Measurements from ENCODE around the gene HELB. TPM values are rescaled to one million over a fixed set of nuclear protein-coding genes. Genes with fewer than 3 reads are reported as not detected.

HELB gene
- total RNA-seq, 1 experiment from 2014 or later = 10.0 TPM

DNA sequence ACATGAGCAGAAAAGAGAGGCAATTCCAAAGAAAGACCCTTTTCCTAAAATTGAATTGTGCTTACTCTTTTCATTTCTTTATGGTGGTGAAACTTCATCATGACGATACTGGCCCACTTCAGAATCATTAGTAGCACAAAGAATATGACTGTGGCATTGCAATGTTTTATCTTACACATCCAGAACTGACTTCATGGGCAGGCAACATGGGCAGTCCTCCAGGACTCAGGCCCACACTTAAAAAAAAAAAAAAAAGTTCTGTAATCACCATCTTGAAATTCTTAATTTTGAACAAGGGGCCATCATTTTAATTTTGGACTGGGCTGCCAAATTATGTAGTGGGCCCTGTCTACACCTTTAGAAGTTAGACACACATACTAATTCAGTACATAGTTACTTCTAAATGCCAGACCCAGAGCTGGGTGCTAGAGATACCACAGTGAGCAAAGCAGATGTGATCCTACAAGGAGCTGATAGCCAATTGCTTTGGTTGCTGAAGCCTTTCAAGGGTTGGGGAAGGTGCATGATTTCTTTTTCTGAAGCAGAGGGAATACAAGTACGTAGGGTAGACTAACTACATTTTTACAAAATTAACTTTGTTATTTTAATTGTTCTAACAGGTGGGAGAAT lies 35.2 kb downstream of the HELB start:
- Histone ChIP-seq H3K9me3 (ENCODE audit: insufficient read depth, low read depth) (no peaks in the 10 kb centered on the region), H3K27ac (no peak overlapping the region), H3K4me3 (no peak overlapping the region), H4K20me1 (ENCODE audit: insufficient read depth) (no peaks in the 10 kb centered on the region), H3K9me2 (ENCODE audit: insufficient read depth) (no peaks in the 10 kb centered on the region), H2AFZ (no peak overlapping the region), H3F3A (ENCODE audit: insufficient read depth, low read depth) (no peaks in the 10 kb centered on the region), H3K27me3 (ENCODE audit: insufficient read depth, low read depth) (no peaks in the 10 kb centered on the region), H3K79me2 (ENCODE audit: low read depth) (no peaks in the 10 kb centered on the region), H3K36me3 (ENCODE audit: low read depth) (no peaks in the 10 kb centered on the region), H3K4me2 (no peak overlapping the region), H3K4me1 (replicated peaks; ENCODE audit: insufficient read depth) (no peaks in the 10 kb centered on the region)
- no TSS peak for BruUV-seq (replicated peaks)
- TF ChIP-seq CTCF (conservative IDR thresholded peaks at IDR 0.05) (no peak), EZH2 (IDR thresholded peaks at IDR 0.05; ENCODE audit: low read depth) (no peak)
- DNase-seq = no peak
- CTCF ChIA-PET = no interaction called here
- intact Hi-C loops (cut with micrococcal nuclease; ENCODE audit: unreplicated experiment) = no loop called here
- POLR2A ChIA-PET (ENCODE audit: unreplicated experiment) = no interaction called here

- intact Hi-C loops (cut with micrococcal nuclease; ENCODE audit: unreplicated experiment) = no loop called here
- H3K9me2 ChIP-seq (ENCODE audit: insufficient read depth) = no peaks in the 10 kb centered on the region
- BruUV-seq (replicated peaks) = no TSS peak
- no peak overlapping the region for H3K27ac ChIP-seq
- H3K27me3 ChIP-seq (ENCODE audit: insufficient read depth, low read depth) = no peaks in the 10 kb centered on the region
- H3K4me1 ChIP-seq (replicated peaks; ENCODE audit: insufficient read depth) = no peaks in the 10 kb centered on the region
- no peaks in the 10 kb centered on the region for H3K79me2 ChIP-seq (ENCODE audit: low read depth)
- H2AFZ ChIP-seq = no peak overlapping the region
- H3K9me3 ChIP-seq (ENCODE audit: insufficient read depth, low read depth) = no peaks in the 10 kb centered on the region
- no peaks in the 10 kb centered on the region for H3K36me3 ChIP-seq (ENCODE audit: low read depth)
- CTCF ChIA-PET = no interaction called here
- POLR2A ChIA-PET (ENCODE audit: unreplicated experiment) = no interaction called here
- no peaks in the 10 kb centered on the region for H3F3A ChIP-seq (ENCODE audit: insufficient read depth, low read depth)
- TF ChIP-seq CTCF (conservative IDR thresholded peaks at IDR 0.05) (no peak), EZH2 (IDR thresholded peaks at IDR 0.05; ENCODE audit: low read depth) (no peak)
- no peaks in the 10 kb centered on the region for H4K20me1 ChIP-seq (ENCODE audit: insufficient read depth)
- no peak overlapping the region for H3K4me2 ChIP-seq
- no peak overlapping the region for H3K4me3 ChIP-seq
- no peak for DNase-seq
Observed at GRCh38 chr12:66340131-66340530, 37.8 kb downstream of the HELB start.

- H4K20me1 ChIP-seq (ENCODE audit: insufficient read depth) = no peaks in the 10 kb centered on the region
- no peaks in the 10 kb centered on the region for H3K27me3 ChIP-seq (ENCODE audit: insufficient read depth, low read depth)
- H3K79me2 ChIP-seq (ENCODE audit: low read depth) = no peaks in the 10 kb centered on the region
- no peak for TF ChIP-seq EZH2 (IDR thresholded peaks at IDR 0.05; ENCODE audit: low read depth)
- no peak for TF ChIP-seq CTCF (conservative IDR thresholded peaks at IDR 0.05)
- intact Hi-C loops (cut with micrococcal nuclease; ENCODE audit: unreplicated experiment) = no loop called here
- no TSS peak for BruUV-seq (replicated peaks)
- H3K4me1 ChIP-seq (replicated peaks; ENCODE audit: insufficient read depth) = no peaks in the 10 kb centered on the region
- H3K36me3 ChIP-seq (ENCODE audit: low read depth) = no peaks in the 10 kb centered on the region
- ChIA-PET POLR2A (ENCODE audit: unreplicated experiment) (no interaction called here), CTCF (no interaction called here)
- H3K4me3 ChIP-seq = no peak overlapping the region
- no peaks in the 10 kb centered on the region for H3F3A ChIP-seq (ENCODE audit: insufficient read depth, low read depth)
- no peak overlapping the region for H3K4me2 ChIP-seq
- H2AFZ ChIP-seq = no peak overlapping the region
- H3K9me2 ChIP-seq (ENCODE audit: insufficient read depth) = no peaks in the 10 kb centered on the region
- DNase-seq = no peak
- H3K27ac ChIP-seq = no peak overlapping the region
- no peaks in the 10 kb centered on the region for H3K9me3 ChIP-seq (ENCODE audit: insufficient read depth, low read depth)
Observed at GRCh38 chr12:66341126-66341525, 38.8 kb downstream of the HELB start.
